Measurements from ENCODE around the gene NRP2.

DNA sequence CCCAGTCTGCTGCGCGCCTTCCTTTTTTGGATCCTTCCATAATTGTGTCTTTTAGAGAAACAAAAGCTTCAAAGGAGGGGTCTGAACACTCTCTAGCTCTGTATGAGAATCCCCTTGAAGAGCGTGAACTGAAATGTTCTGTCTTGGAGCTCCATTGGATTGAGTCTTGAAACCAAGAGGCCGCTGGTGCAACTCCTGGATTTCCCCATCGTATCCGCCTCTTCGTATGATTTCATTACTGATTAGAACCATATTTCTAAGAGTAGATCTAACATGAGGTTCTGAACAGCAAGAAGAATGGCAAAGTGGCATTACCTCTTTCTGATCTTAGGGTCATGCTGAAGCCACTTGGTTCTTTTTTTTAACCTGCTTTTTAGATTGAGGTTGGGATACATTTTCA is 31.4 kb upstream of the NRP2 start:
- TF ChIP-seq, protein P1, sequence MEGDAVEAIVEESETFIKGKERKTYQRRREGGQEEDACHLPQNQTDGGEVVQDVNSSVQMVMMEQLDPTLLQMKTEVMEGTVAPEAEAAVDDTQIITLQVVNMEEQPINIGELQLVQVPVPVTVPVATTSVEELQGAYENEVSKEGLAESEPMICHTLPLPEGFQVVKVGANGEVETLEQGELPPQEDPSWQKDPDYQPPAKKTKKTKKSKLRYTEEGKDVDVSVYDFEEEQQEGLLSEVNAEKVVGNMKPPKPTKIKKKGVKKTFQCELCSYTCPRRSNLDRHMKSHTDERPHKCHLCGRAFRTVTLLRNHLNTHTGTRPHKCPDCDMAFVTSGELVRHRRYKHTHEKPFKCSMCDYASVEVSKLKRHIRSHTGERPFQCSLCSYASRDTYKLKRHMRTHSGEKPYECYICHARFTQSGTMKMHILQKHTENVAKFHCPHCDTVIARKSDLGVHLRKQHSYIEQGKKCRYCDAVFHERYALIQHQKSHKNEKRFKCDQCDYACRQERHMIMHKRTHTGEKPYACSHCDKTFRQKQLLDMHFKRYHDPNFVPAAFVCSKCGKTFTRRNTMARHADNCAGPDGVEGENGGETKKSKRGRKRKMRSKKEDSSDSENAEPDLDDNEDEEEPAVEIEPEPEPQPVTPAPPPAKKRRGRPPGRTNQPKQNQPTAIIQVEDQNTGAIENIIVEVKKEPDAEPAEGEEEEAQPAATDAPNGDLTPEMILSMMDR (IDR thresholded peaks at IDR 0.05) = no peak
- TF ChIP-seq POLR2A (IDR thresholded peaks at IDR 0.05) = no peak

Measured in upper lobe of left lung (tissue), 4 donors.